ENCODE data around the gene CFAP46.
"Not testable (repeated sequence)": the region's sequence is repeated elsewhere in the genome, so short reads cannot be mapped to it uniquely, and the experiment has no call there.

DNA sequence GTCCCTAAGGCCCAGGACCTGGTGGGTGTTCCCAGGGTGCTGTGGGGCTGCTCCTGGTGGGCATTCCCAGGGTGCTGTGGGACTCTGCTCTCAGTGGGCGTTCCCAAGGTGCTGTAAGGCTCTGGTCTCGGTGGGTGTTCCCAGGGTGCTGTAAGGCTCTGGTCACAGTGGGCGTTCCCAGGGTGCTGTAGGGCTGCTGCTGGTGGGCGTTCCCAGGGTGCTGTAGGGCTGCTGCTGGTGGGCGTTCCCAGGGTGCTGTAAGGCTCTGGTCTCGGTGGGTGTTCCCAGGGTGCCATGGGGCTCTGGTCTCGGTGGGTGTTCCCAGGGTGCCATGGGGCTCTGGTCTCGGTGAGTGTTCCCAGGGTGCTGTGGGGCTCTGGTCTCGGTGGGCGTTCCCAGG, 99.1 kb downstream of the CFAP46 start:
- TF ChIP-seq, protein P1, sequence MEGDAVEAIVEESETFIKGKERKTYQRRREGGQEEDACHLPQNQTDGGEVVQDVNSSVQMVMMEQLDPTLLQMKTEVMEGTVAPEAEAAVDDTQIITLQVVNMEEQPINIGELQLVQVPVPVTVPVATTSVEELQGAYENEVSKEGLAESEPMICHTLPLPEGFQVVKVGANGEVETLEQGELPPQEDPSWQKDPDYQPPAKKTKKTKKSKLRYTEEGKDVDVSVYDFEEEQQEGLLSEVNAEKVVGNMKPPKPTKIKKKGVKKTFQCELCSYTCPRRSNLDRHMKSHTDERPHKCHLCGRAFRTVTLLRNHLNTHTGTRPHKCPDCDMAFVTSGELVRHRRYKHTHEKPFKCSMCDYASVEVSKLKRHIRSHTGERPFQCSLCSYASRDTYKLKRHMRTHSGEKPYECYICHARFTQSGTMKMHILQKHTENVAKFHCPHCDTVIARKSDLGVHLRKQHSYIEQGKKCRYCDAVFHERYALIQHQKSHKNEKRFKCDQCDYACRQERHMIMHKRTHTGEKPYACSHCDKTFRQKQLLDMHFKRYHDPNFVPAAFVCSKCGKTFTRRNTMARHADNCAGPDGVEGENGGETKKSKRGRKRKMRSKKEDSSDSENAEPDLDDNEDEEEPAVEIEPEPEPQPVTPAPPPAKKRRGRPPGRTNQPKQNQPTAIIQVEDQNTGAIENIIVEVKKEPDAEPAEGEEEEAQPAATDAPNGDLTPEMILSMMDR (IDR thresholded peaks at IDR 0.05; ENCODE audit: borderline replicate concordance, extremely low read depth, low read length, poor library complexity, severe bottlenecking) = not testable (repeated sequence)
- TF ChIP-seq EZH2 (IDR thresholded peaks at IDR 0.05; ENCODE audit: borderline replicate concordance, low read depth, low read length, severe bottlenecking) = not testable (repeated sequence)
